Astrocyte (in vitro differentiated cells and primary cell): ENCODE data around the gene PHKA2. TPM values are rescaled to one million over a fixed set of nuclear protein-coding genes. Genes with fewer than 3 reads are reported as not detected.

Experiments used
- DNase-seq: peaks from one replicate; pipeline ENCODE4 v3.0.0-alpha.2; 2010; ENCODE audit warnings: low read depth
- FAIRE-seq: peaks from 2 replicates; lab custom pipeline; 2011; peaks lifted over from hg19 to GRCh38; lab: Jason Lieb, UNC
- H2AFZ ChIP-seq: 2 replicates; pipeline ENCODE4 v1.6.0; 2012; ENCODE audit warnings: low read depth, low read length, inconsistent platforms
- H3K27ac ChIP-seq: 2 replicates; pipeline ENCODE4 v1.5.1; 2011; ENCODE audit warnings: low read depth, low read length, inconsistent platforms
- H3K27me3 ChIP-seq: 2 replicates; pipeline ENCODE4 v1.6.0; 2011; ENCODE audit warnings: low read length, inconsistent platforms; ENCODE audit not compliant: insufficient read depth
- H3K36me3 ChIP-seq: 2 replicates; pipeline ENCODE4 v1.5.1; 2011; ENCODE audit warnings: low read length, inconsistent platforms; ENCODE audit not compliant: insufficient read depth
- H3K4me1 ChIP-seq: 2 replicates; pipeline ENCODE4 v1.5.1; 2011; ENCODE audit warnings: low read length, inconsistent platforms; ENCODE audit not compliant: insufficient read depth
- H3K4me2 ChIP-seq: 2 replicates; pipeline ENCODE4 v1.6.0; 2012; ENCODE audit warnings: low read length, inconsistent platforms
- H3K4me3 ChIP-seq: 2 replicates; pipeline ENCODE4 v1.5.1; 2011; ENCODE audit warnings: low read depth, mild to moderate bottlenecking, low read length, inconsistent platforms; ENCODE audit not compliant: insufficient read depth
- H3K79me2 ChIP-seq: 2 replicates; pipeline ENCODE4 v1.6.0; 2012; ENCODE audit warnings: mild to moderate bottlenecking, low read length, inconsistent platforms; ENCODE audit not compliant: insufficient read depth
- H3K9ac ChIP-seq: 2 replicates; pipeline ENCODE4 v1.6.0; 2012; ENCODE audit warnings: mild to moderate bottlenecking, low read length, inconsistent platforms
- H3K9me3 ChIP-seq: 2 replicates; pipeline ENCODE4 v1.5.1; 2012; ENCODE audit warnings: low read depth, mild to moderate bottlenecking, low read length, inconsistent platforms; ENCODE audit not compliant: insufficient read depth
- H4K20me1 ChIP-seq: 2 replicates; pipeline ENCODE4 v1.6.0; 2012; ENCODE audit warnings: low read length, inconsistent platforms; ENCODE audit not compliant: insufficient read depth
- H3K27ac Mint-ChIP-seq: one replicate; pipeline ENCODE4 v1.8.0; 2021; ENCODE audit warnings: mild to moderate bottlenecking, mixed read lengths; ENCODE audit not compliant: unreplicated experiment
- H3K27me3 Mint-ChIP-seq: one replicate; pipeline ENCODE4 v1.8.0; 2021; ENCODE audit warnings: low read depth, mixed read lengths; ENCODE audit not compliant: unreplicated experiment
- H3K36me3 Mint-ChIP-seq: one replicate; pipeline ENCODE4 v1.8.0; 2021; ENCODE audit warnings: low read depth, mixed read lengths; ENCODE audit not compliant: unreplicated experiment
- H3K4me1 Mint-ChIP-seq: one replicate; pipeline ENCODE4 v1.8.0; 2021; ENCODE audit warnings: low read depth, mixed read lengths; ENCODE audit not compliant: unreplicated experiment
- H3K4me3 Mint-ChIP-seq: one replicate; pipeline ENCODE4 v1.8.0; 2021; ENCODE audit warnings: mild to moderate bottlenecking, moderate library complexity, mixed read lengths; ENCODE audit not compliant: unreplicated experiment
- H3K9me3 Mint-ChIP-seq: one replicate; pipeline ENCODE4 v1.8.0; 2021; ENCODE audit warnings: mild to moderate bottlenecking, mixed read lengths; ENCODE audit not compliant: unreplicated experiment
- EZH2 ChIP-seq: IDR thresholded peaks from 2 replicates; pipeline ENCODE4 v1.6.1; 2012; ENCODE audit warnings: mild to moderate bottlenecking, low read length, inconsistent platforms; ENCODE audit not compliant: insufficient read depth
- total RNA-seq: library from RNA; stranded (reverse); gene quantifications from 2 replicates; pipeline ENCODE4 v1.2.1, GENCODE V29; 2021
- TF ChIP-seq, protein P1 (sequence below): IDR thresholded peaks from 2 replicates; pipeline ENCODE4 v1.5.1; 2011; ENCODE audit warnings: low read depth, mild to moderate bottlenecking, inconsistent platforms, low read length, moderate library complexity; ENCODE audit not compliant: insufficient read depth

PHKA2 gene
- total RNA-seq, 1 donor from 2014 or later, result 12.4 TPM

DNA sequence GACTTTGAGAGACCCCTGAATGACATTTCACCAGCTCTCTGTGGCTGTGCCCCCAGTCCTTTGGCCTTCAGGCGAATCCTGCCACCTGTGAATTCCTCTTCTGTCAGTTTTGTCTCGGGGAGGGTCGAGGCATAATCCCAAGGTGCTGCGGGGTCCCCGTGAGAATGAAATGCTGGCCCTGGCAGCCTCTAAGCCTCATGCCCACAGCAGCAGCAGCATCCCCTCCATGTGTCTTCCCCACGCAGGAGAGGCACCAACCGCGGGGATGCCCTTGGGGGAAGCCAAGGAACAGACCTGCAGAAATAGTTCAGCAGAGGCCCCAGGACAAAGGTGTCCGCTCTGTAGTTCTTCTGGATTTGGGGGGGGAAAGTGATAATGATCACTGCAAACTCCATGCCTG lies 104.8 kb downstream of the PHKA2 start:
- no peaks in the 10 kb centered on the region for H3K27me3 ChIP-seq
- no peaks in the 10 kb centered on the region for H3K79me2 ChIP-seq
- no peak overlapping the region for H3K4me2 ChIP-seq
- Mint-ChIP-seq H3K27me3 (peaks cover 2% of the 10 kb centered on the region), H3K36me3 (no peaks in the 10 kb centered on the region), H3K4me1 (no peaks in the 10 kb centered on the region), H3K4me3 (no peak overlapping the region), H3K9me3 (no peaks in the 10 kb centered on the region), H3K27ac (no peak overlapping the region)
- H3K9me3 ChIP-seq, result no peaks in the 10 kb centered on the region
- no peaks in the 10 kb centered on the region for H4K20me1 ChIP-seq
- no peak overlapping the region for H3K27ac ChIP-seq
- H3K4me3 ChIP-seq, result no peak overlapping the region
- DNase-seq, result no peak
- no peaks in the 10 kb centered on the region for H3K4me1 ChIP-seq
- no peaks in the 10 kb centered on the region for H3K36me3 ChIP-seq
- no peak overlapping the region for H2AFZ ChIP-seq
- FAIRE-seq, result no peak
- H3K9ac ChIP-seq, result no peak overlapping the region
- no peak for TF ChIP-seq EZH2
- TF ChIP-seq, protein P1, sequence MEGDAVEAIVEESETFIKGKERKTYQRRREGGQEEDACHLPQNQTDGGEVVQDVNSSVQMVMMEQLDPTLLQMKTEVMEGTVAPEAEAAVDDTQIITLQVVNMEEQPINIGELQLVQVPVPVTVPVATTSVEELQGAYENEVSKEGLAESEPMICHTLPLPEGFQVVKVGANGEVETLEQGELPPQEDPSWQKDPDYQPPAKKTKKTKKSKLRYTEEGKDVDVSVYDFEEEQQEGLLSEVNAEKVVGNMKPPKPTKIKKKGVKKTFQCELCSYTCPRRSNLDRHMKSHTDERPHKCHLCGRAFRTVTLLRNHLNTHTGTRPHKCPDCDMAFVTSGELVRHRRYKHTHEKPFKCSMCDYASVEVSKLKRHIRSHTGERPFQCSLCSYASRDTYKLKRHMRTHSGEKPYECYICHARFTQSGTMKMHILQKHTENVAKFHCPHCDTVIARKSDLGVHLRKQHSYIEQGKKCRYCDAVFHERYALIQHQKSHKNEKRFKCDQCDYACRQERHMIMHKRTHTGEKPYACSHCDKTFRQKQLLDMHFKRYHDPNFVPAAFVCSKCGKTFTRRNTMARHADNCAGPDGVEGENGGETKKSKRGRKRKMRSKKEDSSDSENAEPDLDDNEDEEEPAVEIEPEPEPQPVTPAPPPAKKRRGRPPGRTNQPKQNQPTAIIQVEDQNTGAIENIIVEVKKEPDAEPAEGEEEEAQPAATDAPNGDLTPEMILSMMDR, result no peak

DNA sequence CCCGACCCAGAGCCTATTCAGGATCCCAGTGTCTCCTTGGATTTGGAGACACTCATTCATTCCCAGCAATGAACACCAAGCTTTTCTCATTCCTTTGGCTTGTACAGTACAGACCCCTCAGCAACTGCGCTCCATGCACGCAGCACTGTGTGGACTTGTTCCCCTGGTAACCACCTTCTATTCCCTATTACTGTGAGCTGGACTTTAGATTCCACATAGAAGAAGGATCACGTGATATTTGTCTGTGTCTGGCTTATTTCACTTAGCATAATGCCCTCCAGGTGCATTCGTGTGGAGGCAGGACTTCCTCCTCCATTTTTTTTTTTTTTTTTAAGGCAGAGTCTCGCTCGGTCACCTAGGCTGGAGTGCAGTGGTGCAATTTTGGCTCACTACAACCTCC lies 106.4 kb downstream of the PHKA2 start:
- H3K27me3 ChIP-seq, result no peaks in the 10 kb centered on the region
- H3K9me3 ChIP-seq, result no peaks in the 10 kb centered on the region
- H3K9me3 Mint-ChIP-seq, result no peaks in the 10 kb centered on the region
- H3K36me3 ChIP-seq, result no peaks in the 10 kb centered on the region
- no peaks in the 10 kb centered on the region for H4K20me1 ChIP-seq
- TF ChIP-seq, protein P1, result no peak
- no peak for TF ChIP-seq EZH2
- DNase-seq, result no peak
- H3K4me1 Mint-ChIP-seq, result peaks cover 3% of the 10 kb centered on the region
- H3K9ac ChIP-seq, result no peak overlapping the region
- no peaks in the 10 kb centered on the region for H3K36me3 Mint-ChIP-seq
- no peak for FAIRE-seq
- no peak overlapping the region for H3K27ac ChIP-seq
- no peak overlapping the region for H3K4me3 ChIP-seq
- H3K4me3 Mint-ChIP-seq, result no peak overlapping the region
- no peak overlapping the region for H3K27ac Mint-ChIP-seq
- H3K4me2 ChIP-seq, result no peak overlapping the region
- no peak overlapping the region for H2AFZ ChIP-seq
- H3K79me2 ChIP-seq, result no peaks in the 10 kb centered on the region
- H3K4me1 ChIP-seq, result peaks cover 9% of the 10 kb centered on the region
- peaks cover 2% of the 10 kb centered on the region for H3K27me3 Mint-ChIP-seq

DNA sequence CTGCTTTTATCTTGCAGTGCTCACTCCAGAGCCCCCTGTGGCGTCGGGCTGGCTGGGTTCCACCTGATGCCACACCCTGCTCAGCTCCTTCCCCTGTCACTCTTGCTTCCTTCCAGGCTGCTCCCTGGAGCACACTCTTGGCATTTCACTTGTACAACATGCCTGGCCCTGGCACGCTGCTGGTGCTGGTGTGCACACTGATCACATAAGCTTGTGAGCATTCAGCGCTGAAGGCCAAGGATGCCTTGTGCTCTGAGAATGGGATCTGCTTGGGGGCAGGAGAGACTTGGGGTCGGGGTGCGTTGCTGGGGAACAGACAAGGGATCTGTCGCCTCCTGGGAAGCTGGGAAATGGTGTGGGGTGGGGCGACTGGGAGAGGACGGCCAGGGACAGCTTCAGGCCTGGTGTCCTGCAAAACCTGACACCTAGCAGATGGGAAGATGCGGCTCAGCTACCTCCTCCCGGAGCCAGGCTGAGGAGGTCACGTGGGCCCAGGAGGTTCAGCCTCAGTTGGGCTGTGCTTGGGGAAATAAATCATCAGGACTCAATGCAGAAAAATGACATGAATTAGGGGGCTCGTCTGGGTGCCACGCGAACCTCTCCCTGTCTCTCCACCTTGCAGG lies 108.5 kb downstream of the PHKA2 start:
- Histone ChIP-seq H2AFZ (no peak overlapping the region), H3K27ac (no peak overlapping the region), H3K4me2 (no peak overlapping the region), H3K9ac (no peak overlapping the region), H3K4me3 (no peak overlapping the region), H3K4me1 (peaks cover 9% of the 10 kb centered on the region), H3K9me3 (no peaks in the 10 kb centered on the region), H3K27me3 (no peaks in the 10 kb centered on the region), H3K79me2 (no peaks in the 10 kb centered on the region), H4K20me1 (no peaks in the 10 kb centered on the region), H3K36me3 (no peaks in the 10 kb centered on the region)
- H3K27ac Mint-ChIP-seq, result no peak overlapping the region
- FAIRE-seq (no peak), DNase-seq (no peak)
- H3K4me3 Mint-ChIP-seq, result no peak overlapping the region
- peaks cover 2% of the 10 kb centered on the region for H3K27me3 Mint-ChIP-seq
- no peaks in the 10 kb centered on the region for H3K9me3 Mint-ChIP-seq
- H3K36me3 Mint-ChIP-seq, result no peaks in the 10 kb centered on the region
- H3K4me1 Mint-ChIP-seq, result peaks cover 3% of the 10 kb centered on the region
- no peak for TF ChIP-seq EZH2
- TF ChIP-seq, protein P1, result no peak
